ENCODE results near the gene ADGB. TPM values are rescaled to one million over a fixed set of nuclear protein-coding genes. Genes with fewer than 3 reads are reported as not detected.
"Not testable (repeated sequence)": the region's sequence is repeated elsewhere in the genome, so short reads cannot be mapped to it uniquely, and the experiment has no call there.

Gene ADGB
- total RNA-seq, 6 experiments from 2014 or later: not detected

DNA sequence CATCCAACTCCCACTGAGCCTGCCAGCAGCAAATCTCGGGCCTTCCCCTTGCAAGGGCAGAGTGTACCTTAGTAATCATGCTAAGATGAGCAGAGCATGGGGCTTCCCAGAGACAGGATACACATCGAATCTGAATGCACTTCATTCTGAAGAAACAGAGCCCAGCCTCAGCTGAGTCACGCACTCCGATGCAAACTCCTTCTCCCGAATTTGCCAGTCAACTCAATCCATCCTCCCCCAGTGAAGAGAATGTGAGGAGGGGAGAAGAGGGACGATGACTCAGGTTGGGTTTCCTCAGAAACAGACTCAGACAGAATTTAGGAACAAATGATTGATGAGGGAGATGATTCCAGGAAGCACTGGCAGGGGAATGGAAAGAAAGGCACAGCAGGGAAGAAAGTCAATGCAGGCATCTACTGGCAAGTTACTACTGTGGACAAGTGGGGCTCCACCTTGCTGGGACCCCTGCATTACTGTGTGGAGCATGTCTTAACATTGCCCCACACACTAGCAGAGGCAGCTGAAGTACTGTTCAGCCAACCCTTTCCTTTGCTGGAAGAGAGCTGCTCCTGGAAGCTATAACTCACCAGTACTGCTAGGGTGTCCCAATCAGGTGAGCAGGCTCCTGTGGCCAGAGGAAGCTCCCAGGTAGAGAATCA is 251.6 kb downstream of the ADGB start:
- Mint-ChIP-seq H3K27me3 (ENCODE audit: insufficient read depth) (peaks cover 4% of the 10 kb centered on the region; the same call in 1 of the 2 replicates), H3K36me3 (ENCODE audit: low read depth) (peaks cover 34% of the 10 kb centered on the region), H3K4me3 (peak overlapping the region; percentile 20; the same call in 1 of the 2 replicates), H3K4me1 (ENCODE audit: low read depth) (peaks cover 42% of the 10 kb centered on the region), H3K9me3 (peaks cover 10% of the 10 kb centered on the region), H3K27ac (no peak overlapping the region; the same call in 1 of the 2 replicates)
- TF ChIP-seq, protein P1, sequence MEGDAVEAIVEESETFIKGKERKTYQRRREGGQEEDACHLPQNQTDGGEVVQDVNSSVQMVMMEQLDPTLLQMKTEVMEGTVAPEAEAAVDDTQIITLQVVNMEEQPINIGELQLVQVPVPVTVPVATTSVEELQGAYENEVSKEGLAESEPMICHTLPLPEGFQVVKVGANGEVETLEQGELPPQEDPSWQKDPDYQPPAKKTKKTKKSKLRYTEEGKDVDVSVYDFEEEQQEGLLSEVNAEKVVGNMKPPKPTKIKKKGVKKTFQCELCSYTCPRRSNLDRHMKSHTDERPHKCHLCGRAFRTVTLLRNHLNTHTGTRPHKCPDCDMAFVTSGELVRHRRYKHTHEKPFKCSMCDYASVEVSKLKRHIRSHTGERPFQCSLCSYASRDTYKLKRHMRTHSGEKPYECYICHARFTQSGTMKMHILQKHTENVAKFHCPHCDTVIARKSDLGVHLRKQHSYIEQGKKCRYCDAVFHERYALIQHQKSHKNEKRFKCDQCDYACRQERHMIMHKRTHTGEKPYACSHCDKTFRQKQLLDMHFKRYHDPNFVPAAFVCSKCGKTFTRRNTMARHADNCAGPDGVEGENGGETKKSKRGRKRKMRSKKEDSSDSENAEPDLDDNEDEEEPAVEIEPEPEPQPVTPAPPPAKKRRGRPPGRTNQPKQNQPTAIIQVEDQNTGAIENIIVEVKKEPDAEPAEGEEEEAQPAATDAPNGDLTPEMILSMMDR (IDR thresholded peaks at IDR 0.05): no peak
- no peak for DNase-seq

GRCh38 chr6:146850981-146851380 is 252.2 kb downstream of the ADGB start:
- Mint-ChIP-seq H3K4me3 (no peak overlapping the region), H3K9me3 (peaks cover 8% of the 10 kb centered on the region), H3K27me3 (ENCODE audit: insufficient read depth) (peaks cover 4% of the 10 kb centered on the region; the same call in 1 of the 2 replicates), H3K4me1 (ENCODE audit: low read depth) (peaks cover 42% of the 10 kb centered on the region), H3K27ac (no peak overlapping the region), H3K36me3 (ENCODE audit: low read depth) (peaks cover 29% of the 10 kb centered on the region)
- TF ChIP-seq, protein P1 (IDR thresholded peaks at IDR 0.05): no peak
- no peak for DNase-seq

- H3K36me3 Mint-ChIP-seq (ENCODE audit: low read depth): peaks cover 21% of the 10 kb centered on the region
- DNase-seq: peak; percentile 88
- H3K4me1 Mint-ChIP-seq (ENCODE audit: low read depth): peaks cover 42% of the 10 kb centered on the region
- no peak overlapping the region for H3K4me3 Mint-ChIP-seq
- no peak overlapping the region for H3K27ac Mint-ChIP-seq
- H3K9me3 Mint-ChIP-seq: peaks cover 6% of the 10 kb centered on the region; the same call in 1 of the 2 replicates
- TF ChIP-seq, protein P1 (IDR thresholded peaks at IDR 0.05): no peak
- no peaks in the 10 kb centered on the region; the same call in 1 of the 2 replicates for H3K27me3 Mint-ChIP-seq (ENCODE audit: insufficient read depth)
These were observed 253.1 kb downstream of the ADGB start for GRCh38 chr6:146851837-146852236.

- Mint-ChIP-seq H3K36me3 (ENCODE audit: low read depth) (peaks cover 17% of the 10 kb centered on the region), H3K4me1 (ENCODE audit: low read depth) (peaks cover 46% of the 10 kb centered on the region)
- not testable (repeated sequence) for H3K27ac Mint-ChIP-seq; H3K27me3 Mint-ChIP-seq (ENCODE audit: insufficient read depth); H3K9me3 Mint-ChIP-seq; DNase-seq; H3K4me3 Mint-ChIP-seq
These were observed 255.9 kb downstream of the ADGB start for GRCh38 chr6:146854521-146855255.

GRCh38 chr6:146855889-146856288 is 257.1 kb downstream of the ADGB start:
- Mint-ChIP-seq H3K27ac (no peak overlapping the region), H3K9me3 (peaks cover 3% of the 10 kb centered on the region; the same call in 1 of the 2 replicates), H3K36me3 (ENCODE audit: low read depth) (peaks cover 8% of the 10 kb centered on the region), H3K4me1 (ENCODE audit: low read depth) (peaks cover 34% of the 10 kb centered on the region), H3K27me3 (ENCODE audit: insufficient read depth) (no peaks in the 10 kb centered on the region; the same call in 1 of the 2 replicates), H3K4me3 (no peak overlapping the region)
- TF ChIP-seq, protein P1 (IDR thresholded peaks at IDR 0.05): no peak
- DNase-seq: no peak

GRCh38 chr6:146856296-146856695 is 257.5 kb downstream of the ADGB start:
- DNase-seq: no peak
- Mint-ChIP-seq H3K4me1 (ENCODE audit: low read depth) (peaks cover 30% of the 10 kb centered on the region), H3K4me3 (no peak overlapping the region), H3K27ac (no peak overlapping the region), H3K36me3 (ENCODE audit: low read depth) (peaks cover 5% of the 10 kb centered on the region; the same call in 1 of the 2 replicates), H3K9me3 (no peaks in the 10 kb centered on the region), H3K27me3 (ENCODE audit: insufficient read depth) (no peaks in the 10 kb centered on the region; the same call in 1 of the 2 replicates)
- TF ChIP-seq, protein P1 (IDR thresholded peaks at IDR 0.05): no peak
